ENCODE measurements around the gene ST3GAL5.

- TF ChIP-seq EZH2 (IDR thresholded peaks at IDR 0.05; ENCODE audit: low read length, missing control alignments) (no peak), CTCF (conservative IDR thresholded peaks at IDR 0.05 in 1 of 2, IDR thresholded peaks at IDR 0.05 in 1 of 2; ENCODE audit: low read depth in 1 of 2, low read length in 2 of 2) (no peak)
Observed at GRCh38 chr2:85899284-85899683, 10.5 kb upstream of the ST3GAL5 start.

Data from fibroblast of lung (primary cell).